Measurements from ENCODE around the gene STK38.

STK38 gene

DNA sequence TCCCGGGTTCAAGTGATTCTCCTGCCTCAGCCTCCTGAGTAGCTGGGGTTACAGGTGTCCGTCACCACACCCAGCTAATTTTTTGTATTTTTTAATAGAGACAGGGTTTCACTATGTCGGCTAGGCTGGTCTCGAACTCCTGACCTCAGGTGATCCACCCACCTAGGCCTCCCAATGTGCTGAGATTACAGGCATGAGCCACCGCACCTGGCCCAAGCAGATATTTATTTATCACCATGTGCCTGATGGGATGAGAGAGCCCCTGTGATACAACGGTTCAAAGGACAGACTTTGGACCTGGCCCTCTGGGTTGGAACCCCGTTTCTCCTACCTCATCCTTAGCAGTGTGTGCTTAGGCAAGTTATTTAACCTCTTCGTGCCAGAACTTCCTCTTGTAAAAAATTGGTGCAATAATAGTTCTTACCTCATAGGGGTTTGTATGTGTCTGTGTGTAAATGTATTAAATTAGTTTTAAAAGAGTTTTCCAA lies 19.2 kb upstream of the STK38 start:
- in situ Hi-C loops (cut with MboI; ENCODE audit: low sequenced_read_pairs, unreplicated experiment) = no loop called here
- DNase-seq (ENCODE audit: low spot score) = no peak

GRCh38 chr6:36563928-36564284 lies 16.6 kb upstream of the STK38 start:
- in situ Hi-C loops (cut with MboI; ENCODE audit: low sequenced_read_pairs, unreplicated experiment) = no loop called here
- DNase-seq (ENCODE audit: low spot score) = no peak
- TF ChIP-seq, protein P1, sequence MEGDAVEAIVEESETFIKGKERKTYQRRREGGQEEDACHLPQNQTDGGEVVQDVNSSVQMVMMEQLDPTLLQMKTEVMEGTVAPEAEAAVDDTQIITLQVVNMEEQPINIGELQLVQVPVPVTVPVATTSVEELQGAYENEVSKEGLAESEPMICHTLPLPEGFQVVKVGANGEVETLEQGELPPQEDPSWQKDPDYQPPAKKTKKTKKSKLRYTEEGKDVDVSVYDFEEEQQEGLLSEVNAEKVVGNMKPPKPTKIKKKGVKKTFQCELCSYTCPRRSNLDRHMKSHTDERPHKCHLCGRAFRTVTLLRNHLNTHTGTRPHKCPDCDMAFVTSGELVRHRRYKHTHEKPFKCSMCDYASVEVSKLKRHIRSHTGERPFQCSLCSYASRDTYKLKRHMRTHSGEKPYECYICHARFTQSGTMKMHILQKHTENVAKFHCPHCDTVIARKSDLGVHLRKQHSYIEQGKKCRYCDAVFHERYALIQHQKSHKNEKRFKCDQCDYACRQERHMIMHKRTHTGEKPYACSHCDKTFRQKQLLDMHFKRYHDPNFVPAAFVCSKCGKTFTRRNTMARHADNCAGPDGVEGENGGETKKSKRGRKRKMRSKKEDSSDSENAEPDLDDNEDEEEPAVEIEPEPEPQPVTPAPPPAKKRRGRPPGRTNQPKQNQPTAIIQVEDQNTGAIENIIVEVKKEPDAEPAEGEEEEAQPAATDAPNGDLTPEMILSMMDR (IDR thresholded peaks at IDR 0.05; ENCODE audit: borderline replicate concordance, control extremely low read depth, extremely low read depth, insufficient read depth, missing control alignments) = no peak

More for the DNA sequence above, 19.2 kb upstream of the STK38 start:
- TF ChIP-seq, protein P1 (IDR thresholded peaks at IDR 0.05; ENCODE audit: borderline replicate concordance, control extremely low read depth, extremely low read depth, insufficient read depth, missing control alignments) = no peak

GRCh38 chr6:36563237-36563927 lies 16.1 kb upstream of the STK38 start:
- in situ Hi-C loops (cut with MboI; ENCODE audit: low sequenced_read_pairs, unreplicated experiment) = no loop called here
- DNase-seq (ENCODE audit: low spot score) = no peak
- TF ChIP-seq, protein P1 (IDR thresholded peaks at IDR 0.05; ENCODE audit: borderline replicate concordance, control extremely low read depth, extremely low read depth, insufficient read depth, missing control alignments) = no peak

DNA sequence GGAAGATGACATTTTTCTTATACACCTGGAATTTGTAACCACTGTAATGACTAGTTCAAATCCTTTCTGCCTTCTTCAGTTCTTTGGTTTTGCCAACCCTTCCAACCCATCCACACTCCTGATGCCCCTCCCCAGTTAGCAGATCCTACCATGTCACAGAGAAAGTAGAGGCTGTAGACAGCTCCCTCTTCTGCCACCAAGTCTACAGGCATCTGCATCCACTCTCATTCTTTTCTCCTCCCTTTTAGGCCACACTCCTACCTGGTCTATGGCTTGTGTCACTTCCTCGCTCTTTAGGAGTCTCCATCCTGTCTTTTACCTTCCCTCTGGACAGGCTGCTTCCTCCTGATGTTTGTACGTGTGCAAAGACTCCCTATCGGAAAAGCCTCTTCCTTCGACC lies 13.5 kb upstream of the STK38 start:
- TF ChIP-seq, protein P1 (IDR thresholded peaks at IDR 0.05; ENCODE audit: borderline replicate concordance, control extremely low read depth, extremely low read depth, insufficient read depth, missing control alignments) = no peak
- in situ Hi-C loops (cut with MboI; ENCODE audit: low sequenced_read_pairs, unreplicated experiment) = no loop called here
- no peak for DNase-seq (ENCODE audit: low spot score)

GRCh38 chr6:36559011-36559793 lies 11.9 kb upstream of the STK38 start:
- TF ChIP-seq, protein P1 (IDR thresholded peaks at IDR 0.05; ENCODE audit: borderline replicate concordance, control extremely low read depth, extremely low read depth, insufficient read depth, missing control alignments) = no peak
- in situ Hi-C loops (cut with MboI; ENCODE audit: low sequenced_read_pairs, unreplicated experiment) = no loop called here
- no peak for DNase-seq (ENCODE audit: low spot score)

DNA sequence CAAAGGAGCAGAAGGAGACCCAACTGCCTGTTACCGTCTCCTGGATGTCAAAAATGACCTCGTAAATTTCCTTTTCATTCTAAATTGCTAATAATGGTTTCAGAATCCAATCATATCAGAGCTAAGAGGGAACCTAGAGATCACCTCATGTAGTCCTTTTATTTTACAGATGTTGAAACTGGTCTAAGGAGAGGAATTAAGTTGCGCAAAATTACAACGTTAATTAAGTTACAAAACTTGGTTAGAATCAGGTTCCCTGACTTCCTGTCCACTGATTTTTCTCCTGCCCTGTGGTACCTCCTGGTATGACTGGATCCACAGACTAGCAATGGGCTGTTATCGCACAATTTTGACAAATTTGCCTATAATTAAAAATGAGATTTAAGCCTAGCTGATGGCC lies 9.0 kb upstream of the STK38 start:
- DNase-seq (ENCODE audit: low spot score) = no peak
- in situ Hi-C loops (cut with MboI; ENCODE audit: low sequenced_read_pairs, unreplicated experiment) = no loop called here
- TF ChIP-seq, protein P1 (IDR thresholded peaks at IDR 0.05; ENCODE audit: borderline replicate concordance, control extremely low read depth, extremely low read depth, insufficient read depth, missing control alignments) = no peak
